Glutamatergic neuron (in vitro differentiated cells): ENCODE results near the gene USP4. TPM values are rescaled to one million over a fixed set of nuclear protein-coding genes. Genes with fewer than 3 reads are reported as not detected.
"Not testable (repeated sequence)": the region's sequence is repeated elsewhere in the genome, so short reads cannot be mapped to it uniquely, and the experiment has no call there.

Experiments used
- DNase-seq: peaks from one replicate; pipeline ENCODE4 v3.0.0; 2022
- H3K27ac Mint-ChIP-seq: one replicate; pipeline ENCODE4 v1.8.0; 2020; ENCODE audit warnings: mild to moderate bottlenecking, mixed read lengths, inconsistent platforms; ENCODE audit not compliant: unreplicated experiment
- H3K27me3 Mint-ChIP-seq: one replicate; pipeline ENCODE4 v1.8.0; 2020; ENCODE audit warnings: mild to moderate bottlenecking, moderate library complexity, mixed read lengths, inconsistent platforms; ENCODE audit not compliant: unreplicated experiment
- H3K36me3 Mint-ChIP-seq: one replicate; pipeline ENCODE4 v1.8.0; 2020; ENCODE audit warnings: mild to moderate bottlenecking, mixed read lengths, inconsistent platforms; ENCODE audit not compliant: unreplicated experiment
- H3K4me1 Mint-ChIP-seq: one replicate; pipeline ENCODE4 v1.8.0; 2020; ENCODE audit warnings: mild to moderate bottlenecking, low read depth, mixed read lengths, inconsistent platforms; ENCODE audit not compliant: unreplicated experiment
- H3K4me3 Mint-ChIP-seq: one replicate; pipeline ENCODE4 v1.8.0; 2020; ENCODE audit warnings: mild to moderate bottlenecking, mixed read lengths, inconsistent platforms; ENCODE audit not compliant: unreplicated experiment
- H3K9me3 Mint-ChIP-seq: one replicate; pipeline ENCODE4 v1.8.0; 2020; ENCODE audit warnings: mild to moderate bottlenecking, moderate library complexity, mixed read lengths, inconsistent platforms; ENCODE audit not compliant: unreplicated experiment
- total RNA-seq: library from RNA; stranded (reverse); fragmentation: NEBNext Ultra II Directional; extraction: Animal tissue kit (Norgen Biotek cat#: 25700); gene quantifications from one replicate; pipeline ENCODE4 v1.2.1, GENCODE V29; 2021; ENCODE audit not compliant: unreplicated experiment
- TF ChIP-seq, protein P1 (sequence below): fragments of 200-600 bp; sonication (generic); IDR thresholded peaks from one replicate; pipeline ENCODE4 v1.5.0; 2021; ENCODE audit not compliant: partially characterized antibody, unreplicated experiment

USP4 gene
- total RNA-seq, 1 donor from 2014 or later = 70.0 TPM

DNA sequence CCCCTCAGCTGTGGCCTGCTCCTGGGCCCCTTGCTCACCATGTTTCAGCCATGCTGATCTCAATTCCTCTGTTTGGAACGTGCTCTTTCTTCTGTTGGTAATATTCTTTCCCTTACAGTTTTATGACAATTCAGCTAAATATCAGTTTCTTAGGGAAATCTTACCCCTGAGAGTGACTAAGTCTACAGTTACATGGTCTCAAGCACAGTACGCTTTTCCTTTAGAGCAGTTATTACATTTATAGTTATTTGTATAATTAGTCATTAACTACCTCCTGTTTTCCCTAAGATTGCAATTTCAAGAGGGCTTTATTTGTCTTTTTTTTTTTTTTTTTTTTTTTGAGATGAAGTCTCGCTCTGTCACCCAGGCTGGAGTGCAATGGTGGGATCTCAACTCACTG lies 86.3 kb downstream of the USP4 start:
- TF ChIP-seq, protein P1, sequence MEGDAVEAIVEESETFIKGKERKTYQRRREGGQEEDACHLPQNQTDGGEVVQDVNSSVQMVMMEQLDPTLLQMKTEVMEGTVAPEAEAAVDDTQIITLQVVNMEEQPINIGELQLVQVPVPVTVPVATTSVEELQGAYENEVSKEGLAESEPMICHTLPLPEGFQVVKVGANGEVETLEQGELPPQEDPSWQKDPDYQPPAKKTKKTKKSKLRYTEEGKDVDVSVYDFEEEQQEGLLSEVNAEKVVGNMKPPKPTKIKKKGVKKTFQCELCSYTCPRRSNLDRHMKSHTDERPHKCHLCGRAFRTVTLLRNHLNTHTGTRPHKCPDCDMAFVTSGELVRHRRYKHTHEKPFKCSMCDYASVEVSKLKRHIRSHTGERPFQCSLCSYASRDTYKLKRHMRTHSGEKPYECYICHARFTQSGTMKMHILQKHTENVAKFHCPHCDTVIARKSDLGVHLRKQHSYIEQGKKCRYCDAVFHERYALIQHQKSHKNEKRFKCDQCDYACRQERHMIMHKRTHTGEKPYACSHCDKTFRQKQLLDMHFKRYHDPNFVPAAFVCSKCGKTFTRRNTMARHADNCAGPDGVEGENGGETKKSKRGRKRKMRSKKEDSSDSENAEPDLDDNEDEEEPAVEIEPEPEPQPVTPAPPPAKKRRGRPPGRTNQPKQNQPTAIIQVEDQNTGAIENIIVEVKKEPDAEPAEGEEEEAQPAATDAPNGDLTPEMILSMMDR = no peak
- Mint-ChIP-seq H3K36me3 (no peaks in the 10 kb centered on the region), H3K27ac (no peak overlapping the region), H3K9me3 (peaks cover 1% of the 10 kb centered on the region), H3K4me1 (peaks cover 3% of the 10 kb centered on the region), H3K4me3 (no peak overlapping the region), H3K27me3 (peaks cover 3% of the 10 kb centered on the region)
- no peak for DNase-seq

DNA sequence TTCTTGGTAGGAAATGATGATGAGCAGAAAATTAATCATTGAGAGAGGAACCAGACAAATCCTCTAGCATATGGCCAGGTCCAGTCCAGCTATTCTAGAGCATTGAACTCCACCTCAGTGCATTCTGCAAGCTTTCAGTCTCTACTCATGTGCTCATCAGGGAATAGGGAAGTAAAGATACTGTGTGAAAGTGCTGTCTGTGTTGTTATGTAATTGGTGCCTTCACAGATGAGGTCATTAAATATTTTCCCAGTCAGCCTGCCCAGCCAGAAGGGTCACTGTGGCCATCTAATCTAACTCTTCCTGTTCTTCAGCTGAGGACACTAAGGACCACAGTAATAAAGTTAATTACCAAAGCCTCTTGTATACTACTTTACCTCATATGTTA lies 91.0 kb downstream of the USP4 start:
- H3K36me3 Mint-ChIP-seq = no peaks in the 10 kb centered on the region
- TF ChIP-seq, protein P1 = no peak
- no peak overlapping the region for H3K27ac Mint-ChIP-seq
- no peak for DNase-seq
- peaks cover 1% of the 10 kb centered on the region for H3K9me3 Mint-ChIP-seq
- peaks cover 3% of the 10 kb centered on the region for H3K4me1 Mint-ChIP-seq
- peaks cover 2% of the 10 kb centered on the region for H3K27me3 Mint-ChIP-seq
- no peak overlapping the region for H3K4me3 Mint-ChIP-seq

GRCh38 chr3:49244581-49245205 lies 95.2 kb downstream of the USP4 start:
- DNase-seq = no peak
- Mint-ChIP-seq H3K4me1 (no peaks in the 10 kb centered on the region), H3K27ac (no peak overlapping the region), H3K4me3 (no peak overlapping the region), H3K36me3 (no peaks in the 10 kb centered on the region), H3K27me3 (no peaks in the 10 kb centered on the region), H3K9me3 (peaks cover 2% of the 10 kb centered on the region)
- TF ChIP-seq, protein P1 = no peak

- H3K4me3 Mint-ChIP-seq, H3K27ac Mint-ChIP-seq, H3K36me3 Mint-ChIP-seq, DNase-seq, H3K4me1 Mint-ChIP-seq, H3K27me3 Mint-ChIP-seq, H3K9me3 Mint-ChIP-seq: not testable (repeated sequence)
Measured at GRCh38 chr3:49240091-49240490, 99.8 kb downstream of the USP4 start.

GRCh38 chr3:49238274-49239127 lies 101.4 kb downstream of the USP4 start:
- DNase-seq = no peak
- TF ChIP-seq, protein P1 = no peak
- Mint-ChIP-seq H3K27ac (no peak overlapping the region), H3K9me3 (peaks cover 10% of the 10 kb centered on the region), H3K4me1 (no peaks in the 10 kb centered on the region), H3K36me3 (peaks cover 3% of the 10 kb centered on the region), H3K27me3 (peaks cover 2% of the 10 kb centered on the region), H3K4me3 (no peak overlapping the region)
